ENCODE data around the gene LILRB1.
"Not testable (repeated sequence)": the region's sequence is repeated elsewhere in the genome, so short reads cannot be mapped to it uniquely, and the experiment has no call there.

DNA sequence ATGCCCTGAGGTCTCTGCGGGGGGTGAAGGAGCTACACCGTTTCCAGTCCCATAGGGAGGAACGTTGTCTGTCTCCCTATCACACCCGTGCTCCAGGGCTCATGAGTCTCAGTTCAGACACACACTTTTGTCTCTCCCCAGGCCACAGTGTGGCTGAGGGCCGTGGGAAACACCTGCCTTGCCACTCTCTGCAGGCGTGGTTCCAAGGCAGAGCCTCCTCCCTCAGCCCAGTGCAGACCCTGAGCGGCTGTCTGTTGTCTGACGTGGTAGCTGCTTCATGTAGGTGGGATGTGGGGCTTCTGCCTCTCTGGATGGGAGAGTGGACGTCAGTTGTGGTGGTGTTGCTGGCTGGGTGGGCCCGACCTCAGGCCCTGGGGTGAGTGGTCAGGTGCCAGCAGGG is 6.0 kb upstream of the LILRB1 start:
- TF ChIP-seq POLR2A (IDR thresholded peaks at IDR 0.05) = not testable (repeated sequence)
- TF ChIP-seq, protein P1, sequence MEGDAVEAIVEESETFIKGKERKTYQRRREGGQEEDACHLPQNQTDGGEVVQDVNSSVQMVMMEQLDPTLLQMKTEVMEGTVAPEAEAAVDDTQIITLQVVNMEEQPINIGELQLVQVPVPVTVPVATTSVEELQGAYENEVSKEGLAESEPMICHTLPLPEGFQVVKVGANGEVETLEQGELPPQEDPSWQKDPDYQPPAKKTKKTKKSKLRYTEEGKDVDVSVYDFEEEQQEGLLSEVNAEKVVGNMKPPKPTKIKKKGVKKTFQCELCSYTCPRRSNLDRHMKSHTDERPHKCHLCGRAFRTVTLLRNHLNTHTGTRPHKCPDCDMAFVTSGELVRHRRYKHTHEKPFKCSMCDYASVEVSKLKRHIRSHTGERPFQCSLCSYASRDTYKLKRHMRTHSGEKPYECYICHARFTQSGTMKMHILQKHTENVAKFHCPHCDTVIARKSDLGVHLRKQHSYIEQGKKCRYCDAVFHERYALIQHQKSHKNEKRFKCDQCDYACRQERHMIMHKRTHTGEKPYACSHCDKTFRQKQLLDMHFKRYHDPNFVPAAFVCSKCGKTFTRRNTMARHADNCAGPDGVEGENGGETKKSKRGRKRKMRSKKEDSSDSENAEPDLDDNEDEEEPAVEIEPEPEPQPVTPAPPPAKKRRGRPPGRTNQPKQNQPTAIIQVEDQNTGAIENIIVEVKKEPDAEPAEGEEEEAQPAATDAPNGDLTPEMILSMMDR (IDR thresholded peaks at IDR 0.05) = not testable (repeated sequence)

Data from lower leg skin (tissue), 3 donors.